GM18868 (cell line): ENCODE data around the gene SLC16A8.
"Not testable (repeated sequence)": the region's sequence is repeated elsewhere in the genome, so short reads cannot be mapped to it uniquely, and the experiment has no call there.

ENCODE experiments used
- ATAC-seq: cut with Tn5 transposase; IDR thresholded peaks from one replicate; pipeline ENCODE4 v1.9.1; 2021; ENCODE audit warnings: mild to moderate bottlenecking, moderate library complexity; ENCODE audit not compliant: unreplicated experiment

SLC16A8 gene

GRCh38 chr22:38083931-38084631 is at the start of gene SLC16A8:
Gene SLC16A8 (minus strand): TSS chr22:38084184. CDS start chr22:38082873, 1,311 bp downstream.
- no peak for ATAC-seq

GRCh38 chr22:38133331-38133730 is 49.3 kb upstream of the SLC16A8 start:
- no peak for ATAC-seq

- ATAC-seq: no peak
Measured at GRCh38 chr22:38132794-38133193, 48.8 kb upstream of the SLC16A8 start.

- ATAC-seq: no peak
Measured at GRCh38 chr22:38132136-38132535, 48.2 kb upstream of the SLC16A8 start.

GRCh38 chr22:38131399-38131798 is 47.4 kb upstream of the SLC16A8 start:
- no peak for ATAC-seq

- ATAC-seq: no peak
Measured at GRCh38 chr22:38129856-38130255, 45.9 kb upstream of the SLC16A8 start.

GRCh38 chr22:38129021-38129420 is 45.0 kb upstream of the SLC16A8 start:
- ATAC-seq: no peak

- ATAC-seq: no peak
Measured at GRCh38 chr22:38127869-38128268, 43.9 kb upstream of the SLC16A8 start.

GRCh38 chr22:38126928-38127668 is 43.1 kb upstream of the SLC16A8 start:
- ATAC-seq: no peak

GRCh38 chr22:38125751-38126201 is 41.8 kb upstream of the SLC16A8 start:
- no peak for ATAC-seq

- ATAC-seq: no peak
Measured at GRCh38 chr22:38125038-38125610, 41.1 kb upstream of the SLC16A8 start.

- no peak for ATAC-seq
Measured at GRCh38 chr22:38124236-38124974, 40.4 kb upstream of the SLC16A8 start.

- no peak for ATAC-seq
Measured at GRCh38 chr22:38122616-38123015, 38.6 kb upstream of the SLC16A8 start.

- no peak for ATAC-seq
Measured at GRCh38 chr22:38120359-38121110, 36.6 kb upstream of the SLC16A8 start.

- not testable (repeated sequence) for ATAC-seq
Measured at GRCh38 chr22:38118747-38119146, 34.8 kb upstream of the SLC16A8 start.

- ATAC-seq: no peak
Measured at GRCh38 chr22:38118182-38118581, 34.2 kb upstream of the SLC16A8 start.

GRCh38 chr22:38117556-38117955 is 33.6 kb upstream of the SLC16A8 start:
- ATAC-seq: not testable (repeated sequence)

- no peak for ATAC-seq
Measured at GRCh38 chr22:38115423-38116205, 31.6 kb upstream of the SLC16A8 start.

GRCh38 chr22:38114484-38115398 is 30.8 kb upstream of the SLC16A8 start:
- ATAC-seq: peak; percentile 46
